GM23248 (cell line): ENCODE data around the gene RSBN1L. TPM values are rescaled to one million over a fixed set of nuclear protein-coding genes. Genes with fewer than 3 reads are reported as not detected.
A peak's percentile ranks its signal among the peaks of the same experiment; 100 is the strongest.

Source experiments
- DNase-seq: peaks from one replicate; pipeline ENCODE4 v3.0.0-alpha.2; 2015
- H2AFZ ChIP-seq: fragments of 200-600 bp; sonication (generic); 2 replicates; pipeline ENCODE4 v1.6.1; 2016; ENCODE audit warnings: antibody characterized with exemption
- H3F3A ChIP-seq: fragments of 200-600 bp; sonication (generic); 2 replicates; pipeline ENCODE4 v1.6.1; 2016; ENCODE audit warnings: mild to moderate bottlenecking, antibody characterized with exemption, mixed run types; ENCODE audit not compliant: insufficient read depth
- H3K27ac ChIP-seq: fragments of 200-600 bp; sonication (generic); 2 replicates; pipeline ENCODE4 v1.5.1; 2016; ENCODE audit warnings: mild to moderate bottlenecking
- H3K27me3 ChIP-seq: fragments of 200-600 bp; sonication (generic); replicated peaks from 2 replicates; pipeline ENCODE4 v1.6.1; 2016; ENCODE audit warnings: mild to moderate bottlenecking; ENCODE audit not compliant: insufficient read depth
- H3K36me3 ChIP-seq: fragments of 200-600 bp; sonication (generic); 2 replicates; pipeline ENCODE4 v1.6.1; 2016; ENCODE audit warnings: low read depth, mild to moderate bottlenecking
- H3K4me1 ChIP-seq: fragments of 200-600 bp; sonication (generic); 2 replicates; pipeline ENCODE4 v1.6.1; 2016; ENCODE audit warnings: mild to moderate bottlenecking; ENCODE audit not compliant: insufficient read depth
- H3K4me2 ChIP-seq: fragments of 200-600 bp; sonication (generic); one replicate; pipeline ENCODE4 v1.6.1; 2016; ENCODE audit warnings: mild to moderate bottlenecking; ENCODE audit not compliant: unreplicated experiment
- H3K4me3 ChIP-seq: fragments of 200-600 bp; sonication (generic); 2 replicates; pipeline ENCODE4 v1.5.1; 2016; ENCODE audit warnings: mild to moderate bottlenecking
- H3K79me2 ChIP-seq: fragments of 200-600 bp; sonication (generic); 2 replicates; pipeline ENCODE4 v1.6.1; 2016; ENCODE audit warnings: mild to moderate bottlenecking; ENCODE audit not compliant: insufficient read depth
- H3K9ac ChIP-seq: fragments of 200-600 bp; sonication (generic); 2 replicates; pipeline ENCODE4 v1.6.1; 2016; ENCODE audit warnings: mild to moderate bottlenecking
- H3K9me2 ChIP-seq: fragments of 200-600 bp; sonication (generic); 2 replicates; pipeline ENCODE4 v1.6.1; 2016; ENCODE audit warnings: mixed run types, mild to moderate bottlenecking, moderate library complexity; ENCODE audit not compliant: insufficient read depth
- H3K9me3 ChIP-seq: fragments of 200-600 bp; sonication (generic); one replicate; pipeline ENCODE4 v1.6.1; 2017; ENCODE audit warnings: low read depth
- H4K20me1 ChIP-seq: fragments of 200-600 bp; sonication (generic); 2 replicates; pipeline ENCODE4 v1.6.0; 2016; ENCODE audit not compliant: insufficient read depth
- EZH2 ChIP-seq: fragments of 200-600 bp; sonication (generic); IDR thresholded peaks from 2 replicates; pipeline ENCODE4 v1.6.1; 2018; ENCODE audit warnings: antibody characterized with exemption, mild to moderate bottlenecking; ENCODE audit not compliant: insufficient read depth, poor library complexity, severe bottlenecking
- EZH2phosphoT487 ChIP-seq: fragments of 200-600 bp; sonication (generic); IDR thresholded peaks from 2 replicates; pipeline ENCODE4 v1.6.1; 2018; ENCODE audit warnings: antibody characterized with exemption, moderate library complexity, mild to moderate bottlenecking, low read depth; ENCODE audit not compliant: insufficient read depth
- WGBS, 2 experiments: methylation state at CpG; one replicate each; pipeline ENCODE4 v1.1.6; 2015 to 2017; ENCODE audit warnings: low lambda C conversion rate in 2 of 2, low coverage in 1 of 2; ENCODE audit errors: missing lambda C conversion rate in 2 of 2; 5-methylcytosine and 5-hydroxymethylcytosine counted together
- in situ Hi-C: fragments of 300-500 bp; cut with MboI; formaldehyde crosslinking; loops from 2 replicates; pipeline ENCODE4 v1.15.0; 2020
- polyA plus RNA-seq: library from polyadenylated mRNA; unstranded; fragments of >200 nt; fragmentation: Nextera tagmentation; extraction: Ambion mirVana; gene quantifications from 2 replicates; pipeline ENCODE4 v1.2.1, GENCODE V29; 2016
- total RNA-seq: library from RNA; depleted of rRNA; stranded (reverse); fragments of >200 nt; shearing (Covaris generic); gene quantifications from 2 replicates; pipeline ENCODE4 v1.2.3, GENCODE V29; 2014

Gene RSBN1L
- total and polyA plus RNA-seq, 2 experiments from 2014 or later: 2.5 to 13.3 TPM

DNA sequence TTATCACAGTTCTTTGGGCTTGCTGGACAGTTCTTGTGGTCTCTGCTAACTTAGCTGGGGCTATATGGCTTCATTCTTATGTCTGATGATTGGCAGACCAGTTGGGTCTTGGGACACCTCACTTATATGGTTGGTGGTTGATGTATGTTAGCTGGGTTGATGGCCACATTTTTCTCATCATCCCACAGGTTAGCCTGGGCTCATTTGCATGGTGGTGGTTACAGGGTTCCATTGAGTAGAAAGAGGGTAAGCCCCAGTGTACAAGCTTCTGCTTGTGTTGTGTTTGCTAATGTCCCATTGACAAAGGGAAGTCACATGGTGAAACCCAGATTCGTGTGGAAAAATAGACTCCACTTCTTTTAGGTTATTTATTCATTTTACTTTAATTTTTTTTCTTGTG is 61.3 kb downstream of the RSBN1L start:
- Histone ChIP-seq H3K4me2 (no peak overlapping the region), H2AFZ (no peak overlapping the region), H3K79me2 (peaks cover 79% of the 10 kb centered on the region), H3K4me1 (peaks cover 15% of the 10 kb centered on the region; the same call in 1 of the 2 replicates), H3K9ac (no peak overlapping the region), H3K27me3 (no peaks in the 10 kb centered on the region), H3K27ac (no peak overlapping the region), H4K20me1 (no peaks in the 10 kb centered on the region), H3K9me3 (no peaks in the 10 kb centered on the region), H3K9me2 (no peaks in the 10 kb centered on the region), H3K36me3 (no peaks in the 10 kb centered on the region), H3K4me3 (no peak overlapping the region), H3F3A (peaks cover 10% of the 10 kb centered on the region)
- in situ Hi-C loops: loop anchor here (10.0 kb wide), 1 partner anchor 93 kb away; no protein-coding TSS in a partner anchor
- no peak for DNase-seq
- TF ChIP-seq EZH2 (no peak), EZH2phosphoT487 (no peak)
- 87 to 89% methylated on average over 1 of the region's 1 CpG for WGBS, 2 experiments

DNA sequence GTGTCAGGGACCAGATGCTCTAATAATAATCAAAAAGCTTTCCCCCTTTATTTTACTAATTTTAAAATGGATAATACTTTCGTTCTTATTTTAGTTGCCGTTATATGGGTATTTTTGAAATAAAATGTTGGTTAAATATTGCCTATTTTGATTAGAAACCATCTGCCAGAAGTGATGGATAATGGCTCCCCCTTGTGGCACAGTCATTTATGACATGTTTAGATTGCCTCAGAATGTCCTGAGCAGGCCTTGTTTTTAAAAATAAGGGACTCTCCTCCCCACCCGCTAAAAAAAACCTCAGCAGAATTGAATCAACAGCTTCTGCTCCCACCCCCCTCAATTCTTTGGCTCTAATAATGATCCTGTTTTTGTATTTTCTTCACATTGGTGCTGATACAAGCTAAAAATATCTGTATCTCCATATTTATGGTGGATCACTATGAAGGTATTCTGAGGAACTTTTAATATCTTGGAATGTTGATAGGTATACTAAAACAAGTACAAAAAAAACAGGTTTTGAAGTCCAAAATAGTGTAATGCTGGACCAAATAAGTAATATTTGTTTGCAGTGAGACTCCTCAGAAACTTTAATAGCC is 63.1 kb downstream of the RSBN1L start:
- Histone ChIP-seq H2AFZ (peak overlapping the region; percentile 61; the same call in 1 of the 2 replicates), H3K36me3 (no peaks in the 10 kb centered on the region), H3K9ac (peak overlapping the region; percentile 18; the same call in 1 of the 2 replicates), H3K4me2 (peak overlapping the region; percentile 49), H3K27me3 (no peaks in the 10 kb centered on the region), H3K9me3 (no peaks in the 10 kb centered on the region), H3K4me1 (peaks cover 19% of the 10 kb centered on the region; the same call in 1 of the 2 replicates), H3K4me3 (peak overlapping the region; percentile 50; the same call in 1 of the 2 replicates), H3F3A (peaks cover 10% of the 10 kb centered on the region), H3K27ac (no peak overlapping the region), H4K20me1 (no peaks in the 10 kb centered on the region), H3K79me2 (peaks cover 82% of the 10 kb centered on the region), H3K9me2 (no peaks in the 10 kb centered on the region)
- TF ChIP-seq EZH2 (no peak), EZH2phosphoT487 (no peak)
- in situ Hi-C loops: loop anchor here (10.0 kb wide), 1 partner anchor 95 kb away; no protein-coding TSS in a partner anchor
- peak; percentile 62 for DNase-seq
- 2 to 5% methylated on average over 3 of the region's 3 CpGs for WGBS, 2 experiments

DNA sequence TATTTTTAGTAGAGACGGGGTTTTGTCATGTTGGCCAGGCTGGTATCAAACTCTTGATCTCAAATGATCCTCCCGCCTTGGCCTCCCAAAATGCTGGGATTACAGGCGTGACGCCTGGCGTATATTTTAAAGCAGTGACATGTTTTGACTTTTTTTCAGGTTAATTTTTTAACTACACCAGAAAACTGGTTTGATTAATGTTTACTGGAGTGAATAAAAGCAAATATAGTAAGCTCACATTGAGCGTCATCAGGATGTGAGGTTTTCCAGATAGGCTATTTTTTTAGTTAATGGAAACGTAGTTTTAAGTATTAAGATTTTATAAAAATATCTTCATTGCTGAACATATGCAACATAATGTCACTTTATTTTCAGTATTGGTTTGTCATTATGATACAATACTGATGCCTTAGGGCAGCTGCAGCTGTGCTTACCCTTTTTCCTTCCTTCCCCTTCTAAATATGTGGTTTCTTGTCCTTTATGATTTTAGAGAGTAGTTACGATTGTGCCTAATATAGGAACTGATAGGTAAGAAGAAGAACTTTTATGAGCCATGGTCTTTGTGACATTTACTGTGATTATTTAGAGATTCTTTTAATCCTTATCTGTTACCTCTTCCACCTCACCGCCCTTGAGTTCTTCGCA is 64.7 kb downstream of the RSBN1L start:
- TF ChIP-seq EZH2phosphoT487: no peak
- no peak for TF ChIP-seq EZH2
- in situ Hi-C loops: no loop called here
- Histone ChIP-seq H3K27me3 (no peaks in the 10 kb centered on the region), H3K36me3 (no peaks in the 10 kb centered on the region), H3K79me2 (peaks cover 81% of the 10 kb centered on the region), H3K9me2 (no peaks in the 10 kb centered on the region), H3F3A (peaks cover 10% of the 10 kb centered on the region), H3K9ac (no peak overlapping the region), H3K4me3 (no peak overlapping the region), H3K4me1 (peaks cover 22% of the 10 kb centered on the region; the same call in 1 of the 2 replicates), H2AFZ (no peak overlapping the region), H3K27ac (no peak overlapping the region), H3K9me3 (no peaks in the 10 kb centered on the region), H4K20me1 (no peaks in the 10 kb centered on the region), H3K4me2 (no peak overlapping the region)
- no peak for DNase-seq
- whole genome bisulfite sequencing, 2 experiments: 90 to 92% methylated on average over 10 of the region's 10 CpGs

DNA sequence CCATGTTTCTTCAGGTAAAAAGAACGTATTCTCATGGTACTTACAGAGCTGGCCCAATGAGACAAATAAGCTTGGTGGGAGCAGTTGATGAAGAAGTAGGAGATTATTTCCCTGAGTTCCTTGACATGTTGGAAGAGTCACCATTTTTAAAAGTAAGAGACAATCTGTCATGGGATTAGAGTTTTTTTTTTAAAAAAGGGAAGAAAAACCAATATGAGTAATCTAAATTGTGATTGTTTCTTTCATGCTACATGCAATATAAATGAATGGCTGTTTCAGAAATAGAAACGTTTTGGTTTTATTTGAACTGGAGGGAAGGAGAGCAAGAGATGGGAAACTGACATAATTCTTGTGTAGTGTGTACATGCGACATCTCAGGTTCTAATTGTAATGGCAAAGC is 69.2 kb downstream of the RSBN1L start:
- Histone ChIP-seq H3F3A (no peaks in the 10 kb centered on the region), H3K4me1 (peaks cover 13% of the 10 kb centered on the region; the same call in 1 of the 2 replicates), H3K36me3 (peaks cover 11% of the 10 kb centered on the region; the same call in 1 of the 2 replicates), H3K9ac (no peak overlapping the region), H3K9me2 (no peaks in the 10 kb centered on the region), H3K27me3 (no peaks in the 10 kb centered on the region), H3K4me2 (no peak overlapping the region), H3K9me3 (no peaks in the 10 kb centered on the region), H3K27ac (no peak overlapping the region), H4K20me1 (no peaks in the 10 kb centered on the region), H3K79me2 (peaks cover 64% of the 10 kb centered on the region), H2AFZ (no peak overlapping the region), H3K4me3 (no peak overlapping the region)
- DNase-seq: no peak
- WGBS, 2 experiments: 94 to 98% methylated on average over 3 of the region's 3 CpGs
- in situ Hi-C loops: no loop called here
- TF ChIP-seq EZH2: no peak
- no peak for TF ChIP-seq EZH2phosphoT487
